ENCODE results near the gene PTPRN2. TPM values are rescaled to one million over a fixed set of nuclear protein-coding genes. Genes with fewer than 3 reads are reported as not detected.
"Not testable (repeated sequence)": the region's sequence is repeated elsewhere in the genome, so short reads cannot be mapped to it uniquely, and the experiment has no call there.

Gene PTPRN2
- total and polyA plus RNA-seq, 8 donors: 12.2 to 49.2 (median 31.8) TPM

GRCh38 chr7:157941210-157941609, 646.4 kb downstream of the PTPRN2 start:
- no peak overlapping the region for H3K4me3 ChIP-seq
- FAIRE-seq (no peak), DNase-seq (no peak), ATAC-seq (no peak)
- no peaks in the 10 kb centered on the region for H3K4me1 ChIP-seq
- no peaks in the 10 kb centered on the region for H3K36me3 ChIP-seq
- intact Hi-C loops (cut with DNase I): no loop called here
- no peak for TF ChIP-seq CTCF (IDR thresholded peaks at IDR 0.05)
- no peak overlapping the region for H3K27ac ChIP-seq
- no peaks in the 10 kb centered on the region for H3K27me3 ChIP-seq
- no peaks in the 10 kb centered on the region for H3K9me3 ChIP-seq
- 85 to 92% methylated on average over 4 of the region's 4 CpGs for WGBS, 2 donors

- Histone ChIP-seq H3K4me3 (no peak overlapping the region), H3K4me1 (no peaks in the 10 kb centered on the region), H3K36me3 (no peaks in the 10 kb centered on the region), H3K27me3 (no peaks in the 10 kb centered on the region), H3K9me3 (no peaks in the 10 kb centered on the region), H3K27ac (no peak overlapping the region)
- no peak for TF ChIP-seq CTCF (IDR thresholded peaks at IDR 0.05)
- intact Hi-C loops (cut with DNase I): no loop called here
- FAIRE-seq: no peak
- no peak for ATAC-seq
- 88 to 92% methylated on average over 7 of the region's 7 CpGs for WGBS, 2 donors
- no peak for DNase-seq
Observed at GRCh38 chr7:157940497-157940896, 647.1 kb downstream of the PTPRN2 start.

GRCh38 chr7:157938211-157938610, 649.4 kb downstream of the PTPRN2 start:
- H3K4me3 ChIP-seq: no peak overlapping the region
- no peak for FAIRE-seq
- TF ChIP-seq CTCF (IDR thresholded peaks at IDR 0.05): no peak
- no peak for ATAC-seq
- 82 to 85% methylated on average over 4 of the region's 4 CpGs for WGBS, 2 donors
- no peak for DNase-seq
- intact Hi-C loops (cut with DNase I): no loop called here
- H3K36me3 ChIP-seq: no peaks in the 10 kb centered on the region
- no peak overlapping the region for H3K27ac ChIP-seq
- no peaks in the 10 kb centered on the region for H3K9me3 ChIP-seq
- H3K27me3 ChIP-seq: no peaks in the 10 kb centered on the region
- no peaks in the 10 kb centered on the region for H3K4me1 ChIP-seq

DNA sequence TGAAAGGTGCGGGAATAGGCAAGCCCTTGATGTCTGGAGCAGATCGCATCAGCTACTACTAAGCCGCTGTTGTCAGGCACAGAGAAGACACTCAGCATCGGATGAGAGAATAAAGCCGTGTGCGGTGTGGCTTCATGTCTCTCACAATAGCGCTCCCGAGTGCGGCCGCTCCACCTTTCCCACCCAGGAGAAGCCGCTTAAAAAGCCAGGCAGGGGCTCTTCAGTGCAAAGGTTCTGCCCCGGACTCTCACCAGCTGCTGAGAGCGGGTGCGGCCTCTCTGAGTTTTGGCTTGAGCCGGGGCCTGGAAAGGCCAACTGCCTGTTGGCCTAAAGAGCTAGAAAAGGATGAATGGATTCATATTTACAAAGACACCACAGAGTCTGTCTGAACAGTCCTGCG, 650.2 kb downstream of the PTPRN2 start:
- no peaks in the 10 kb centered on the region for H3K4me1 ChIP-seq
- no peak overlapping the region for H3K4me3 ChIP-seq
- no peak overlapping the region for H3K27ac ChIP-seq
- H3K36me3 ChIP-seq: no peaks in the 10 kb centered on the region
- no peaks in the 10 kb centered on the region for H3K27me3 ChIP-seq
- no peak for TF ChIP-seq CTCF (IDR thresholded peaks at IDR 0.05)
- no peak for FAIRE-seq
- WGBS, 2 donors: 94% methylated on average over 16 of the region's 16 CpGs
- H3K9me3 ChIP-seq: no peaks in the 10 kb centered on the region
- intact Hi-C loops (cut with DNase I): no loop called here
- no peak for DNase-seq
- no peak for ATAC-seq

DNA sequence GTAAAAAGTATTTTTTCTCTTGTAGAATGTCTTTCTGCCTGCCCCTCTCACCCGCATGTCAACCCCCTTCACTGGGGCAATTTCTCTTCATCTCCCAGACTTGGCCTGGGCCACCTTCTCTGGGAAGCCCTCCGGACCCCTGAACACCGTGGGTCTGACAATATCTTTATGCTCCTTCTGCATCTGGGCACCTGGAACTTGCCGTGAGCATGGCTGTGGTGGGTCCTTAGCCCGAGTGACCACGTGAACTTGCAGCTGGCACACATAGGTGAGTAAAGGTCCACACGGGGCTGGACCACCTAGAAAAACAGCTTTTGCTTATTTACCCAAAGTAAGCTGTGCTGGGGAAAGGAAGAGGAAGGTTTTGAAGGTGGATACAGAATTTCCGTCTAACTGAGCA, 650.6 kb downstream of the PTPRN2 start:
- ATAC-seq: no peak
- Histone ChIP-seq H3K27ac (no peak overlapping the region), H3K4me3 (no peak overlapping the region), H3K4me1 (no peaks in the 10 kb centered on the region), H3K9me3 (no peaks in the 10 kb centered on the region), H3K27me3 (no peaks in the 10 kb centered on the region), H3K36me3 (no peaks in the 10 kb centered on the region)
- FAIRE-seq: no peak
- no peak for TF ChIP-seq CTCF (IDR thresholded peaks at IDR 0.05)
- intact Hi-C loops (cut with DNase I): no loop called here
- DNase-seq: no peak
- 71 to 77% methylated on average over 8 of the region's 8 CpGs for WGBS, 2 donors

DNA sequence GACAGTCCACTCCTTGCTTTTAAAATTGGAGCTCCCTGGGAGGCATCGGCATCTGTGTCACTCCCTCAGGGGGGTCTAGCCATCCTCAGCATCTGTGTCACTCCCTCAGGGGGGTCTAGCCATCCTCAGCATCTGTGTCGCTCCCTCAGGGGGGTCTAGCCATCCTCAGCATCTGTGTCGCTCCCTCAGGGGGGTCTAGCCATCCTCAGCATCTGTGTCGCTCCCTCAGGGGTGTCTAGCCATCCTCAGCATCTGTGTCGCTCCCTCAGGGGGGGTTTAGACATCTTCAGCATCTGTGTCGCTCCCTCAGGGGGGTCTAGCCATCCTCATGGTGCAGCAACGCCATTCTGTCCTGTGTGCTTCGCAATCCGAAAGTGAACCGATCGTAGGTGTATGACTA, 651.9 kb downstream of the PTPRN2 start:
- H3K9me3 ChIP-seq; H3K27me3 ChIP-seq; H3K4me1 ChIP-seq; DNase-seq; ATAC-seq; H3K4me3 ChIP-seq; FAIRE-seq; H3K27ac ChIP-seq; H3K36me3 ChIP-seq; intact Hi-C loops (cut with DNase I): not testable (repeated sequence)
- WGBS, 2 donors: 93% methylated on average over 10 to 11 of the region's 11 CpGs

GRCh38 chr7:157933219-157934155, 654.1 kb downstream of the PTPRN2 start:
- H3K27me3 ChIP-seq; H3K4me1 ChIP-seq; H3K36me3 ChIP-seq; FAIRE-seq; ATAC-seq; H3K4me3 ChIP-seq; H3K9me3 ChIP-seq; DNase-seq; intact Hi-C loops (cut with DNase I); H3K27ac ChIP-seq: not testable (repeated sequence)
- 87 to 89% methylated on average over 6 of the region's 6 CpGs for WGBS, 2 donors
